Measurements from ENCODE around the gene MEGF8.

Gene MEGF8

GRCh38 chr19:42378225-42379215 is 53.1 kb downstream of the MEGF8 start:
- in situ Hi-C loops (cut with MboI; ENCODE audit: low sequenced_read_pairs), result no loop called here

- in situ Hi-C loops (cut with MboI; ENCODE audit: low sequenced_read_pairs), result no loop called here
Observed at GRCh38 chr19:42380155-42380554, 54.7 kb downstream of the MEGF8 start.

- in situ Hi-C loops (cut with MboI; ENCODE audit: low sequenced_read_pairs), result no loop called here
Observed at GRCh38 chr19:42386974-42387707, 61.7 kb downstream of the MEGF8 start.

GRCh38 chr19:42388851-42389489 is 63.5 kb downstream of the MEGF8 start:
- in situ Hi-C loops (cut with MboI; ENCODE audit: low sequenced_read_pairs), result no loop called here

- in situ Hi-C loops (cut with MboI; ENCODE audit: low sequenced_read_pairs), result no loop called here
Observed at GRCh38 chr19:42389899-42390298, 64.5 kb downstream of the MEGF8 start, which contains the start of gene CNFN. Gene CNFN (minus strand): TSS chr19:42390297. CDS start chr19:42389037, 1,260 bp downstream.

- in situ Hi-C loops (cut with MboI; ENCODE audit: low sequenced_read_pairs), result no loop called here
Observed at GRCh38 chr19:42392165-42392564, 66.7 kb downstream of the MEGF8 start.

GRCh38 chr19:42394751-42395150 is 69.3 kb downstream of the MEGF8 start:
- in situ Hi-C loops (cut with MboI; ENCODE audit: low sequenced_read_pairs), result no loop called here

GRCh38 chr19:42396381-42397262 is 71.2 kb downstream of the MEGF8 start:
- in situ Hi-C loops (cut with MboI; ENCODE audit: low sequenced_read_pairs), result no loop called here

- in situ Hi-C loops (cut with MboI; ENCODE audit: low sequenced_read_pairs), result no loop called here
Observed at GRCh38 chr19:42397263-42398166, 72.1 kb downstream of the MEGF8 start.

- in situ Hi-C loops (cut with MboI; ENCODE audit: low sequenced_read_pairs), result no loop called here
Observed at GRCh38 chr19:42400404-42400803, 75.0 kb downstream of the MEGF8 start.

GRCh38 chr19:42401365-42402303 is 76.2 kb downstream of the MEGF8 start:
- in situ Hi-C loops (cut with MboI; ENCODE audit: low sequenced_read_pairs), result no loop called here

GRCh38 chr19:42402376-42403116 is 77.1 kb downstream of the MEGF8 start:
- in situ Hi-C loops (cut with MboI; ENCODE audit: low sequenced_read_pairs), result no loop called here

- in situ Hi-C loops (cut with MboI; ENCODE audit: low sequenced_read_pairs), result no loop called here
Observed at GRCh38 chr19:42403586-42403985, 78.2 kb downstream of the MEGF8 start.

- in situ Hi-C loops (cut with MboI; ENCODE audit: low sequenced_read_pairs), result no loop called here
Observed at GRCh38 chr19:42406111-42406510, 80.7 kb downstream of the MEGF8 start.

- in situ Hi-C loops (cut with MboI; ENCODE audit: low sequenced_read_pairs), result no loop called here
Observed at GRCh38 chr19:42407085-42407815, 81.8 kb downstream of the MEGF8 start.

GRCh38 chr19:42407816-42408175 is 82.4 kb downstream of the MEGF8 start:
- in situ Hi-C loops (cut with MboI; ENCODE audit: low sequenced_read_pairs), result no loop called here

- in situ Hi-C loops (cut with MboI; ENCODE audit: low sequenced_read_pairs), result no loop called here
Observed at GRCh38 chr19:42409477-42409876, 84.0 kb downstream of the MEGF8 start.

Measured in HL-60/S4 (cell line).